T-helper 17 cell (primary cell): ENCODE results near the gene CLEC2L. TPM values are rescaled to one million over a fixed set of nuclear protein-coding genes. Genes with fewer than 3 reads are reported as not detected.

Experiments used
- ATAC-seq: fragments of 150-1000 bp; cut with Tn5 transposase; 2 replicates; pipeline ENCODE4 v1.10.0; 2021; ENCODE audit warnings: mild to moderate bottlenecking, moderate library complexity
- DNase-seq, 3 donors: peaks; one replicate each; pipeline versions ENCODE4 v3.0.0 to v3.0.0-alpha.2; 2020 to 2021
- H3K9me3 ChIP-seq: one replicate; pipeline ENCODE4 v1.7.0; 2013; ENCODE audit warnings: low read length, mild to moderate bottlenecking; ENCODE audit not compliant: control insufficient read depth, poor library complexity, severe bottlenecking
- H3K27ac Mint-ChIP-seq: one replicate; pipeline ENCODE4 v1.8.0; 2022; ENCODE audit warnings: mild to moderate bottlenecking, moderate library complexity, mixed read lengths
- H3K27me3 Mint-ChIP-seq: one replicate; pipeline ENCODE4 v1.8.0; 2022; ENCODE audit warnings: mixed read lengths
- H3K36me3 Mint-ChIP-seq: one replicate; pipeline ENCODE4 v1.8.0; 2022; ENCODE audit warnings: low read depth, mixed read lengths
- H3K4me1 Mint-ChIP-seq: one replicate; pipeline ENCODE4 v1.8.0; 2022; ENCODE audit warnings: mild to moderate bottlenecking, mixed read lengths
- H3K4me3 Mint-ChIP-seq: one replicate; pipeline ENCODE4 v1.8.0; 2022; ENCODE audit warnings: mild to moderate bottlenecking, moderate library complexity, mixed read lengths
- total RNA-seq, 4 donors: library from RNA in 2 of 4; stranded (reverse) in 2 of 4; gene quantifications; one replicate each; pipeline ENCODE4 v1.2.3 and lab custom pipeline; 2022 to 2026

CLEC2L gene
- total RNA-seq, 2 donors from 2014 or later, result 2.6 TPM; not detected in 1

- H3K9me3 ChIP-seq, result no peaks in the 10 kb centered on the region
- no peak overlapping the region for H3K27ac Mint-ChIP-seq
- no peak overlapping the region for H3K4me3 Mint-ChIP-seq
- ATAC-seq (no peak), DNase-seq (no peak)
- H3K4me1 Mint-ChIP-seq, result peaks cover 2% of the 10 kb centered on the region
- H3K36me3 Mint-ChIP-seq, result peaks cover 6% of the 10 kb centered on the region
- no peaks in the 10 kb centered on the region for H3K27me3 Mint-ChIP-seq
These were observed 70.6 kb downstream of the CLEC2L start for GRCh38 chr7:139594090-139594489.

Other genes with a start within 250 kb of the CLEC2L start
- 1 to 10 TPM; 3.6 to 6.3 TPM for gene FMC1, start 182.3 kb upstream of the CLEC2L start, total RNA-seq
- 100 to 1,000 TPM; 187 to 190 TPM for gene LUC7L2, start 163.8 kb upstream of the CLEC2L start, total RNA-seq
- gene KLRG2, start 40.0 kb upstream of the CLEC2L start, total RNA-seq, result not detected